Measurements from ENCODE around the gene PRMT1. TPM values are rescaled to one million over a fixed set of nuclear protein-coding genes. Genes with fewer than 3 reads are reported as not detected.
"Not testable (repeated sequence)": the region's sequence is repeated elsewhere in the genome, so short reads cannot be mapped to it uniquely, and the experiment has no call there.

PRMT1 gene
- total and polyA plus RNA-seq, 9 of the 15 experiments (the other 6 are each of a cell fraction or from before 2014, with no cell fraction given), result 13.3 to 464 (median 326) TPM

- FAIRE-seq; H3K9me1 ChIP-seq (ENCODE audit: control insufficient read depth, insufficient read depth, low read length); H3K36me3 ChIP-seq (ENCODE audit: control insufficient read depth, insufficient read depth, low read length); H2AFZ ChIP-seq (ENCODE audit: low read depth, low read length); H3K9ac ChIP-seq (ENCODE audit: insufficient read depth in 1 of 2, low read depth in 2 of 2, low read length in 2 of 2); H3K4me1 ChIP-seq (replicated peaks in 1 of 2; ENCODE audit: control insufficient read depth in 2 of 2, insufficient read depth in 2 of 2, low read length in 2 of 2); in situ Hi-C loops (cut with MboI); H4K20me1 ChIP-seq (replicated peaks; ENCODE audit: control insufficient read depth, insufficient read depth, low read length); ATAC-seq; H3K4me3 ChIP-seq; H3K79me2 ChIP-seq (ENCODE audit: control insufficient read depth, insufficient read depth, low read length); DNase-seq (ENCODE audit: extremely low read depth in 1 of 4, low spot score in 3 of 4); H3K27ac ChIP-seq (ENCODE audit: extremely low read depth, low read depth, low read length); CTCF ChIA-PET (ENCODE audit: low intra/inter-chr PET ratio); H3K9me3 ChIP-seq (replicated peaks; ENCODE audit: control insufficient read depth, insufficient read depth, low read depth, low read length); H3K4me2 ChIP-seq (ENCODE audit: insufficient read depth, low read length); H3K27me3 ChIP-seq (ENCODE audit: control insufficient read depth in 2 of 2, insufficient read depth in 2 of 2, low read length in 2 of 2); BruUV-seq (replicated peaks): not testable (repeated sequence)
- 84% methylated on average over 21 of the region's 22 CpGs for WGBS (ENCODE audit: insufficient coverage, low coverage, missing lambda C conversion rate)
- intact Hi-C loops (cut with micrococcal nuclease), result loop anchor here (10.0 kb wide), 1 partner anchor 155 kb away; the partner anchor contains the start of genes AKT1S1 and TBC1D17
- TF ChIP-seq, protein P1, sequence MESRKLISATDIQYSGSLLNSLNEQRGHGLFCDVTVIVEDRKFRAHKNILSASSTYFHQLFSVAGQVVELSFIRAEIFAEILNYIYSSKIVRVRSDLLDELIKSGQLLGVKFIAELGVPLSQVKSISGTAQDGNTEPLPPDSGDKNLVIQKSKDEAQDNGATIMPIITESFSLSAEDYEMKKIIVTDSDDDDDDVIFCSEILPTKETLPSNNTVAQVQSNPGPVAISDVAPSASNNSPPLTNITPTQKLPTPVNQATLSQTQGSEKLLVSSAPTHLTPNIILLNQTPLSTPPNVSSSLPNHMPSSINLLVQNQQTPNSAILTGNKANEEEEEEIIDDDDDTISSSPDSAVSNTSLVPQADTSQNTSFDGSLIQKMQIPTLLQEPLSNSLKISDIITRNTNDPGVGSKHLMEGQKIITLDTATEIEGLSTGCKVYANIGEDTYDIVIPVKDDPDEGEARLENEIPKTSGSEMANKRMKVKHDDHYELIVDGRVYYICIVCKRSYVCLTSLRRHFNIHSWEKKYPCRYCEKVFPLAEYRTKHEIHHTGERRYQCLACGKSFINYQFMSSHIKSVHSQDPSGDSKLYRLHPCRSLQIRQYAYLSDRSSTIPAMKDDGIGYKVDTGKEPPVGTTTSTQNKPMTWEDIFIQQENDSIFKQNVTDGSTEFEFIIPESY (CRISPR knock-in tag; IDR thresholded peaks at IDR 0.05), result peak; percentile 78; the same call in 1 of the 2 replicates
- TF ChIP-seq ZNF316 (IDR thresholded peaks at IDR 0.05), result peak; percentile 53; the same call in 1 of the 2 replicates
- POLR2A ChIA-PET, result interaction anchor here (1.0 kb wide), 1 partner anchor 16 kb away, joined by 3 read pairs; no protein-coding TSS in a partner anchor
Measured at GRCh38 chr19:49719420-49719819, 42.3 kb downstream of the PRMT1 start.
